Breast epithelium (tissue), 3 donors: ENCODE data around the gene ESRRA.

Experiments
- CTCF ChIP-seq, 3 donors: fragments of 450-650 bp; IDR thresholded peaks; one replicate each; pipeline ENCODE4 v1.5.1; 2016 to 2017; ENCODE audit warnings: antibody characterized with exemption in 3 of 3, mild to moderate bottlenecking in 3 of 3, moderate library complexity in 3 of 3
- POLR2AphosphoS5 ChIP-seq, 3 donors: sonication (generic); formaldehyde crosslinking; IDR thresholded peaks; one replicate each; pipeline ENCODE4 v1.6.1; 2017; ENCODE audit warnings: antibody characterized with exemption in 3 of 3

DNA sequence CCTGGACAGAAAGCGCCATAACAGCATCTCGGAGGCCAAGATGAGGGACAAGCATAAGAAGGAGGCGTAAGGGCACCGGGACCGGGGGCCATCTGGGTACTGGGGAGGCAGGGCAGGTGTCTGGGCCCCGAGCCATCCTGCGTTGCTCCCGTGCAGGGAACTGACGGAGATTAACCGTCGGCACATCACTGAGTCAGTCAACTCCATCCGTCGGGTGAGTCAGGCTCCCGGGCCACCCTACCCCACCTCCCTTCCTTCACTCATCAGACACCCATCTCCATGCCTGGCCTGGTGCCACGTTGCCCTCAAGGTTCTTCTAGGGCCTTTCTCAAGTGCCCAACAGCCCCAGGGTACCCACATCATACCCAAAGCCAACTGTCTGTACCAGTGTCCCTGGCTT is 39.0 kb upstream of the ESRRA start:
- TF ChIP-seq CTCF (IDR thresholded peaks at IDR 0.05) (no peak), POLR2AphosphoS5 (IDR thresholded peaks at IDR 0.05) (no peak)
